ENCODE measurements around the gene CHODL.

CHODL gene

GRCh38 chr21:18253221-18253620 lies 8.6 kb downstream of the CHODL start:
- H3K4me3 ChIP-seq (ENCODE audit: low read depth, low read length) = no peak overlapping the region
- no peak for TF ChIP-seq CTCF (IDR thresholded peaks at IDR 0.05; ENCODE audit: low read depth, low read length)

- no peak for TF ChIP-seq CTCF (IDR thresholded peaks at IDR 0.05; ENCODE audit: low read depth, low read length)
- H3K4me3 ChIP-seq (ENCODE audit: low read depth, low read length) = no peak overlapping the region
These were observed 9.2 kb downstream of the CHODL start for GRCh38 chr21:18253799-18254198.

- no peak for TF ChIP-seq CTCF (IDR thresholded peaks at IDR 0.05; ENCODE audit: low read depth, low read length)
These were observed 21.3 kb downstream of the CHODL start for GRCh38 chr21:18265944-18266343.

GRCh38 chr21:18267496-18267895 lies 22.9 kb downstream of the CHODL start:
- TF ChIP-seq CTCF (IDR thresholded peaks at IDR 0.05; ENCODE audit: low read depth, low read length) = no peak
- no peak overlapping the region for H3K4me3 ChIP-seq (ENCODE audit: low read depth, low read length)

More at GRCh38 chr21:18265944-18266343, 21.3 kb downstream of the CHODL start:
- no peak overlapping the region for H3K4me3 ChIP-seq (ENCODE audit: low read depth, low read length)

- TF ChIP-seq CTCF (IDR thresholded peaks at IDR 0.05; ENCODE audit: low read depth, low read length) = no peak
These were observed 24.3 kb downstream of the CHODL start for GRCh38 chr21:18268906-18269305.

GRCh38 chr21:18269856-18270255 lies 25.2 kb downstream of the CHODL start:
- TF ChIP-seq CTCF (IDR thresholded peaks at IDR 0.05; ENCODE audit: low read depth, low read length) = no peak
- H3K4me3 ChIP-seq (ENCODE audit: low read depth, low read length) = no peak overlapping the region

More at GRCh38 chr21:18268906-18269305, 24.3 kb downstream of the CHODL start:
- no peak overlapping the region for H3K4me3 ChIP-seq (ENCODE audit: low read depth, low read length)

- TF ChIP-seq CTCF (IDR thresholded peaks at IDR 0.05; ENCODE audit: low read depth, low read length) = no peak
- no peak overlapping the region for H3K4me3 ChIP-seq (ENCODE audit: low read depth, low read length)
These were observed 28.8 kb downstream of the CHODL start for GRCh38 chr21:18273400-18273799.
